Erythroblast (primary cell): ENCODE data around the gene DYNLL1.
"Not testable (repeated sequence)": the region's sequence is repeated elsewhere in the genome, so short reads cannot be mapped to it uniquely, and the experiment has no call there.

ENCODE experiments used
- DNase-seq, 2 experiments: peaks; one replicate each; lab custom pipeline; 2025; lab: John Stamatoyannopoulos, UW
- GATA1 ChIP-seq: IDR thresholded peaks from 2 replicates; pipeline ENCODE4 v1.6.1; 2011; ENCODE audit warnings: low read depth, mild to moderate bottlenecking, control low read depth, low read length, moderate library complexity
- POLR2A ChIP-seq: IDR thresholded peaks from 2 replicates; pipeline ENCODE4 v1.6.1; 2011; ENCODE audit warnings: mild to moderate bottlenecking, low read length

Gene DYNLL1

GRCh38 chr12:120508537-120508936 lies 12.6 kb downstream of the DYNLL1 start:
- TF ChIP-seq POLR2A (no peak), GATA1 (no peak)
- no peak for DNase-seq

GRCh38 chr12:120514002-120514401 lies 18.1 kb downstream of the DYNLL1 start:
- no peak for DNase-seq
- TF ChIP-seq POLR2A (no peak), GATA1 (no peak)

GRCh38 chr12:120515496-120515895 lies 19.6 kb downstream of the DYNLL1 start:
- no peak for TF ChIP-seq POLR2A

GRCh38 chr12:120519324-120519723 lies 23.4 kb downstream of the DYNLL1 start:
- not testable (repeated sequence) for DNase-seq

More at GRCh38 chr12:120515496-120515895, 19.6 kb downstream of the DYNLL1 start:
- DNase-seq: no peak

GRCh38 chr12:120522568-120522967 lies 26.7 kb downstream of the DYNLL1 start:
- TF ChIP-seq GATA1: no peak
- TF ChIP-seq POLR2A: no peak
- DNase-seq: no peak

GRCh38 chr12:120528861-120529525 lies 33.1 kb downstream of the DYNLL1 start, which contains the start of gene COQ5:
TSS of gene COQ5 (minus strand) at chr12:120529158. CDS start at chr12:120529141, 17 bp downstream.
- peak; percentile 82 for TF ChIP-seq POLR2A
- TF ChIP-seq GATA1: no peak
- peak; percentile 88 to 92 for DNase-seq

- DNase-seq: peak; percentile 22 to 53
- TF ChIP-seq GATA1 (no peak), POLR2A (no peak)
Measured at GRCh38 chr12:120529641-120530417, 33.9 kb downstream of the DYNLL1 start.

GRCh38 chr12:120530418-120530761 lies 34.5 kb downstream of the DYNLL1 start:
- not testable (repeated sequence) for DNase-seq

- TF ChIP-seq POLR2A (no peak), GATA1 (no peak)
- DNase-seq: no peak
Measured at GRCh38 chr12:120532701-120533238, 36.9 kb downstream of the DYNLL1 start.

GRCh38 chr12:120534203-120534702 lies 38.3 kb downstream of the DYNLL1 start, which contains the start of gene RNF10:
TSS of gene RNF10 (plus strand) at chr12:120534356. CDS start at chr12:120534812, 456 bp downstream.
- no peak for TF ChIP-seq GATA1
- peak; percentile 95 for TF ChIP-seq POLR2A
- DNase-seq: peak; percentile 92 to 94

- TF ChIP-seq POLR2A: no peak
- no peak for TF ChIP-seq GATA1
- peak; percentile 92 to 93 for DNase-seq
Measured at GRCh38 chr12:120534703-120535655, 39.1 kb downstream of the DYNLL1 start.

GRCh38 chr12:120536064-120536791 lies 40.3 kb downstream of the DYNLL1 start:
- DNase-seq: peak; percentile 33 to 46
- no peak for TF ChIP-seq POLR2A
- no peak for TF ChIP-seq GATA1
